ENCODE measurements around the gene SPON2.

Gene SPON2

GRCh38 chr4:1172971-1173757 is 781 bp upstream of the SPON2 start:
- DNase-seq (ENCODE audit: low read depth in 3 of 3) = no peak

- DNase-seq (ENCODE audit: low read depth in 3 of 3) = peak in 2 of 3 experiments; percentile 19 to 44
Observed at GRCh38 chr4:1171311-1172227, 814 bp downstream of the SPON2 start.

DNA sequence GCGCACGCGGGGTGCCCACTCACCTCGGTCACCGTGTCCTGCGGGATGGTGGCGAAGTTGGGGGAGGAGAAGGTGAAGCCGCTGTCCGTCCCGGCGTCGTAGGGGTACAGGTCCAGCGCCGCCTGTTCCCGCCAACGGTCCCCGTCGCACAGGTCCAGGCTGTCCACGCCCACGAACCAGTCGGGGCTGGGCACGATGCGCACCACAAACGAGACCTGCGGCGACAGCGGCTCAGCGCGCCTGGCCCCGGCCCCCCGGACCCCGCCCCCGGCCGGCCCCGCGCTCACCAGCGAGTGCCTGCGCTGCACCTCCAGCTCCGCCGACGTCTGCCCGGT is 1.4 kb downstream of the SPON2 start:
- DNase-seq (ENCODE audit: low read depth in 3 of 3) = no peak

DNA sequence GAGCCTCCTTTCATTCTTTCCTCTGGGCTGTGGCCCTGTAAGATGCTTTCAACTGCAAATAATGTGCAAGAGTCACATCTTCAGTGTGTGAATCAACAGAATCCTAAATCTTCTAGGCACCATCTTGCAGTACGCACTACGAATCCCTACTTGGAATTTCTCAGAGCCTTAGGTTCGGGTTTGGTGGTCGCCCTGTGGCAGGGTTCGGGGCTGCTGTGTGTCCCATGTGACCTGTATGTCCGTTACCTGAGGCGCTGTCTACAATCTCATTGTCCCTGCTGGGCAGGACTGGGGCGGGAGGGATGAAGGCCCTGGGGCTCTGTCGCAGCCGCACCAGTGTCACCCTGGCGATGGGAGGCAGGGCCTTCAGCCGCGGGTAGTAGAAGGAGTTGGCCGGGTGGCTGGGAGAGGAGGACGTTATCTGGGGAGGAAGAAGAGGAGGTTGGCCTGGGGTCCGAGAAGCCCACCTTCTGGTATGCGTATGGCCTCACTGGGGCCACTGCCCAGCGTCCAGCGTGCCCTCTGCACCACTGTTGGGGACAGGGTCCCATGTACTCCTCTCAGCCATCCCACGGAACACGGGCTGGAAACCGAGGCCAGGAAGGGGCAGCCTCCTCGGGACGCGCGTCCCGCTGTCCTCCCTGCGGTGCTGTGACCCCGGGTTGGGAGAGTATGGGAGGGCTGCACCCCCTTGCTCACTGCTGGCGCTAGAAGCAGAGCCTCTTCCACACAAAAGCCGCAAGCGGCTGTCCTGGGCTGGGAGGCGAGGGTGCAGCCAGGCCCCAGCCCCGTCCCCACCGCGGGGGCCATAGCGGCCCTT is 2.0 kb downstream of the SPON2 start:
- no peak for DNase-seq (ENCODE audit: low read depth in 3 of 3)

DNA sequence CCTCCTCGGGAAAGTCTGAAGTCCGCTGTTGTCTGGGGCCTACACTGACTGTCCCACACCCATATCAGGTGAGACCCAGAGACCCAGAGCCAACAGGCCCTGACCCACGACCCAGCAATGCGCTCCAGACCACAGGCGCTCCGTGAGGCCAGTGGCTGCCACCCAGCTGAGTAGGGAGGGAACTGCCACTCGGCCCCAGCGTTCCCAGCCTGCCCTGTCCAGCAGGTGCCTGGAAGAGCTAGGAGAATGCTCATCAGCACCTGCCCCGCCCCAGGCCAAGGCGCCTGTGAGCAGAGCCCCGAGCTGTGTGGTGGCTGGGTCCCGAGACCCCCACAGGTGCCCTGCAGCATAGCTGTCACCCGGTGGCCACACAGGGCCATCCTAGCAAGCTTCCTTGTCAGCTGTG is 2.7 kb downstream of the SPON2 start:
- no peak for DNase-seq (ENCODE audit: low read depth in 3 of 3)

GRCh38 chr4:1169171-1169671 is 3.2 kb downstream of the SPON2 start:
- no peak for DNase-seq (ENCODE audit: low read depth in 3 of 3)

DNA sequence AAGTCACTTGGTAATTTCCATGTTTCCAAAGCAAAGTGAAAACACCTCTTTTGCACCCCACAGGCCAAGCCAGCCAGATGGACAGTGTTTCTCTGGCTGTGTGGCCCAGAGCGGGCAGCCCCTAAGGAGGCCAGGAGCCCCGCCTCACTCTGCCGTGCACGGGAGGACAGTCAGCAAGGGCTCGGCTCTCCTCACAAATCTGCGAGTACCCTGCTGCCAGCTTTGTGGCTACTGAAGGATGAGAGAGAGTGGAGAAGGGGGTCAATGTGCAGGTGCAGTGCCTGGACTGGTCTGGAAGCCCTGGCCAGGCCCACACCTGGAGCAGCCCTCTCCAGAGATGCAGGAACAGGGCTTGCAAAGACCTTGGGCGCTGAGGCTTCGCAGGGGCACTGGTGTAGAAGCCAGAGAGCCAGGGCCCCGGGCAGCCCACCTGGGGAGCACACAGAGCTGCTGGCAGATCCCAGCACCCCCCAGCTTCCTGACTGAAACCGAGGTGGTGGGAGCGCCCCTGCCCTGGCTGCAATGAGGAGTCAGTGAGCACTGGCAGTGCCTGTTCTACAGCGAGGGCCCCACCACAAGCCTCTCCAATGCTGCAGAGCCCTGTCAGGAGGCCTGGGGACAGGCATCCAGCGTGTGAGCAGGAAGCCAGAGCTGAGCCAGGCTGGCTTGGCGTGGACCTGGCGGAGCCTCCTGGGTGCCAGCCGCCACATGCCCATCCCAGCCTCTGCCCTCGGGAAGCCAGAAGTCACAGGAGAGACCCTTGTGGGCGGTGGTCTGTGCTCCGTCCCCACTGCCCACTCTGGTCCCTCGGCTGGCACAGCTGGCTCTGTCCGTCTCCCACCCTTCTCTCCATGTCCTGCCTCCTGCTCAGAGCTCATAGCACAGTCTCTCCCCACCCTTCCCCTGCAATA is 3.9 kb downstream of the SPON2 start:
- DNase-seq (ENCODE audit: low read depth in 3 of 3) = no peak

- DNase-seq (ENCODE audit: low read depth in 3 of 3) = peak; percentile 77 to 88 (median 81)
Observed at GRCh38 chr4:1167244-1167949, 5.0 kb downstream of the SPON2 start.

GRCh38 chr4:1166509-1167243 is 5.7 kb downstream of the SPON2 start:
- DNase-seq (ENCODE audit: low read depth in 3 of 3) = no peak

DNA sequence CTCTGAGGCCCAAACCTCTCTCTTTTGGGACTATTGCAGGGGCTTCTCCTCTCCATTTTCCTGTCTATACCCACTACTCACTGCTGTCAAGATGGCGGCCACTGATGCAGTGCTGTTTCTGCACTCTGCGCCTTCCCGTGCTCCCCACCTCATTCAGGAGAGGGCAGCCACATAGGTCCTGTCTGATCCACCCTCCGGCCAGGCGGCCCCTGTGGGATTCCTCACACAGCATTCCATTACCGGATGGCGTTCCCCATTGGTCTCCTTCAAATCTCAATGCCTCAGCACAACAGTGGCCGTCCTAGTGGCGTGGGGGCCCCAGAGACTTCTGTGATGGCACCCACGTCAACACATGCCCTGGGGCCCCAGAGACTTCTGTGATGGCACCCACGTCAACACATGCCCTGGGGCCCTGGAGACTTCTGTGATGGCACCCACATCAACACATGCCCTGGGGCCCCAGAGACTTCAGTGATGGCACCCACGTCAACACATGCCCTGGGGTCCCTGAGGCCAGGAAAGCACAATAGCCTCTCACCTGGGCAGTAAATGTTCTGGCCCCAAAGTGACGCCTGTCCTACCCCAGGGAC is 7.3 kb downstream of the SPON2 start:
- DNase-seq (ENCODE audit: low read depth in 3 of 3) = no peak

- DNase-seq (ENCODE audit: low read depth in 3 of 3) = no peak
Observed at GRCh38 chr4:1164444-1164843, 7.9 kb downstream of the SPON2 start.

DNA sequence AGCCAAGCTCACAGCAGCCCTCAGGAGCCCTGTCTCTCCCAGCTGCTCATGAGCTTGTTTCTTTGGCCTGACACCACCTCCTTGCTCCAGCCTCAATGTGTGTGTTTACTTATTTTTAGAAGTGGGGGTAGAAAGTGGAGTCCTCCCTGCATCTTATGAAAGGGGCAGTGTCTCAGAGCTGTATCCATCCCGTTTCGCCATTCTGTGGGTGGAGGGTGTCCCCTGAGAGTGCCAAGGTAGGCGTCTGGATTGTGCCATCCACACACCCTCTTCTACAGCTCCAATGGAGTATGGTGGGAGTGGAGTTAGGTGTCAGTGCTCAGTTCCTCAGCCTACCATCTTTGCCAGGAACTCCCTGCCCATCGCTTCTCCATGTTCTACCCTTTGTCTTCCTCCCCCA is 8.3 kb downstream of the SPON2 start:
- DNase-seq (ENCODE audit: low read depth in 3 of 3) = no peak

- DNase-seq (ENCODE audit: low read depth in 3 of 3) = no peak
Observed at GRCh38 chr4:1160351-1160750, 12.0 kb downstream of the SPON2 start.

DNA sequence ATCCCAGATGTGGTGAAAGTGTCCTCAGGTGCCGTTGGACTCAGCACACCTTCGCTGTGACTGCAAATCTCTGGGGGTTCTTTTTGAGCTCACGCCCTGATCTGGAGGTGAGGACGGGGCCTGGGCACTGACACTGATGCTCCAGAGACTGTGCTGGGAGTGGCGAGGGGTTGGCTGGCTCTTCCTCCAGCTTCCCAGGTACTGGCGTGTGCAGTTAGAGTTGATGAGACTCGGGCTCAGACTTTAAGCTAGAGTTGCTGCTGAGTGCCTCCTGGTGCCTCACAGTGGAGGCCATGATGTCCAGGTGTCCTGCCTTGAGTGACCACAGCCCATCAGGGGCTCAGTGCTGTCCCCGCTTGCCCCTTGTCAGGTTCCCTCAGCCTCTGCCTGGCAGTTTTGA is 16.3 kb downstream of the SPON2 start:
- DNase-seq (ENCODE audit: low read depth in 3 of 3) = no peak

DNA sequence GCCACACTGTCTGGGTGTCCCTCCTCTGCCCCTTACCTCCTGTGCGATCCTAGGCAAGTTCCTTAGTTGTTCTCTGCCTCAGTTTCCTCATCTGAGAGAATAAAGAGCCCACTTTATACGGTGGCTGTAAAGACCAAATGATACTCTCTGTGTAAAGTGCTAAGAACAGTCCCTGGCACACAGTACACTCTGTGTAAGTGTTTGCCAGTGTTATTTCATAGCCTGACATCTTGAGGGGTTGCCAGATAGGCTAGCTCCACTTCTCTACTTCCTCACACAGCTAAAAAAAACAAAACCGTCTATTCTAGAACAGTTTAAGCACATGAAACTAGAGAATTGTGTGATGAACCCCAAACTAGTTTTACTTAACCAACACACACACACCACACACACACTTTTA is 17.1 kb downstream of the SPON2 start:
- DNase-seq (ENCODE audit: low read depth in 3 of 3) = no peak

- no peak for DNase-seq (ENCODE audit: low read depth in 3 of 3)
Observed at GRCh38 chr4:1154523-1155182, 17.7 kb downstream of the SPON2 start.

- DNase-seq (ENCODE audit: low read depth in 3 of 3) = no peak
Observed at GRCh38 chr4:1154126-1154522, 18.3 kb downstream of the SPON2 start.

GRCh38 chr4:1153567-1154090 is 18.8 kb downstream of the SPON2 start:
- DNase-seq (ENCODE audit: low read depth in 3 of 3) = no peak

Data from stimulated activated CD4-positive, alpha-beta T cell treated with anti-CD3 and anti-CD28 coated beads, TNF-alpha, amount 100 ng/mL, for 24 hours (primary cell).